WTC11 (cell line): ENCODE measurements around the gene USP43. TPM values are rescaled to one million over a fixed set of nuclear protein-coding genes. Genes with fewer than 3 reads are reported as not detected.

Source experiments
- ATAC-seq: fragments of 200-7000 bp; cut with Tn5 transposase; 2 replicates; pipeline ENCODE4 v1.10.0; 2021; ENCODE audit warnings: mild to moderate bottlenecking, moderate library complexity
- CTCF ChIA-PET: fragments of 300-600 bp; sonication (Branson Sonifier 250); formaldehyde crosslinking; loops from one replicate; lab custom pipeline; 2021; ENCODE audit warnings: antibody characterized with exemption; lab: Charles Lee
- POLR2A ChIA-PET: fragments of 350-600 bp; sonication (Branson Sonifier 250); formaldehyde crosslinking; loops from one replicate; lab custom pipeline; 2021; ENCODE audit warnings: antibody characterized with exemption; lab: Charles Lee
- DNase-seq: peaks from one replicate; pipeline ENCODE4 v3.0.0; 2021; ENCODE audit warnings: low spot score
- H3K27ac Mint-ChIP-seq: 2 replicates; pipeline ENCODE4 v1.8.0; 2021; ENCODE audit warnings: mixed read lengths
- H3K27me3 Mint-ChIP-seq: 2 replicates; pipeline ENCODE4 v1.8.0; 2021; ENCODE audit warnings: low read depth, mild to moderate bottlenecking, moderate library complexity, mixed read lengths
- H3K36me3 Mint-ChIP-seq: 2 replicates; pipeline ENCODE4 v1.8.0; 2021; ENCODE audit warnings: mixed read lengths
- H3K4me1 Mint-ChIP-seq: 2 replicates; pipeline ENCODE4 v1.8.0; 2022; ENCODE audit warnings: mixed read lengths
- H3K4me3 Mint-ChIP-seq: 2 replicates; pipeline ENCODE4 v1.8.0; 2021; ENCODE audit warnings: mild to moderate bottlenecking, moderate library complexity, mixed read lengths
- H3K9me3 Mint-ChIP-seq: 2 replicates; pipeline ENCODE4 v1.8.0; 2021; ENCODE audit warnings: mixed read lengths
- CBFB ChIP-seq: sonication (generic); formaldehyde crosslinking; IDR thresholded peaks from 2 replicates; pipeline ENCODE4 v1.8.1; 2022; ENCODE audit warnings: mild to moderate bottlenecking, low read depth, missing genetic modification reagents
- CREM ChIP-seq: sonication (generic); formaldehyde crosslinking; IDR thresholded peaks from 2 replicates; pipeline ENCODE4 v1.8.1; 2022; ENCODE audit warnings: mild to moderate bottlenecking, missing genetic modification reagents, moderate library complexity
- FOXP1 ChIP-seq: sonication (generic); formaldehyde crosslinking; IDR thresholded peaks from 2 replicates; pipeline ENCODE4 v1.8.0; 2022; ENCODE audit warnings: missing genetic modification reagents, mild to moderate bottlenecking, moderate library complexity, borderline replicate concordance
- GRHL2 ChIP-seq: fragments of 250-450 bp; sonication (Bioruptor Pico); IDR thresholded peaks from 2 replicates; pipeline ENCODE4 v1.8.0; 2022; ENCODE audit warnings: mild to moderate bottlenecking, moderate library complexity; ENCODE audit not compliant: insufficient replicate concordance, severe bottlenecking
- NFATC4 ChIP-seq: fragments of 250-450 bp; sonication (Bioruptor Pico); IDR thresholded peaks from 2 replicates; pipeline ENCODE4 v1.9.0; 2021; ENCODE audit warnings: mild to moderate bottlenecking
- NR3C1 ChIP-seq: sonication (generic); formaldehyde crosslinking; conservative IDR thresholded peaks from 2 replicates; pipeline ENCODE4 v1.8.1; 2023; ENCODE audit warnings: low read depth, mild to moderate bottlenecking, missing genetic modification reagents
- SMAD3 ChIP-seq: sonication (generic); formaldehyde crosslinking; IDR thresholded peaks from 2 replicates; pipeline ENCODE4 v1.8.0; 2022; ENCODE audit warnings: missing genetic modification reagents, mild to moderate bottlenecking, borderline replicate concordance
- SOX15 ChIP-seq: fragments of 250-450 bp; sonication (Bioruptor Pico); IDR thresholded peaks from 2 replicates; pipeline ENCODE4 v1.9.0; 2021; ENCODE audit warnings: mild to moderate bottlenecking
- ZBTB21 ChIP-seq: sonication (generic); formaldehyde crosslinking; IDR thresholded peaks from 2 replicates; pipeline ENCODE4 v1.8.1; 2023; ENCODE audit warnings: mild to moderate bottlenecking, missing genetic modification reagents, borderline replicate concordance
- ZNF423 ChIP-seq: fragments of 250-450 bp; sonication (Bioruptor Pico); IDR thresholded peaks from 2 replicates; pipeline ENCODE4 v2.1.2; 2022; ENCODE audit warnings: mild to moderate bottlenecking, moderate library complexity
- total RNA-seq: library from RNA; stranded (reverse); gene quantifications from 3 replicates; pipeline ENCODE4 v1.2.3, GENCODE V29; 2021
- TF ChIP-seq, protein P1 (sequence below): sonication (generic); formaldehyde crosslinking; IDR thresholded peaks from 2 replicates; pipeline ENCODE4 v1.8.0; 2022; ENCODE audit warnings: mild to moderate bottlenecking, missing genetic modification reagents
- TF ChIP-seq, protein P2 (sequence below): sonication (generic); formaldehyde crosslinking; IDR thresholded peaks from 2 replicates; pipeline ENCODE4 v1.8.1; 2023; ENCODE audit warnings: mild to moderate bottlenecking, missing genetic modification reagents
- TF ChIP-seq, protein P3 (sequence below): sonication (generic); formaldehyde crosslinking; IDR thresholded peaks from 2 replicates; pipeline ENCODE4 v1.8.1; 2023; ENCODE audit warnings: mild to moderate bottlenecking, moderate library complexity, missing genetic modification reagents
- TF ChIP-seq, protein P4 (sequence below): sonication (generic); formaldehyde crosslinking; IDR thresholded peaks from 2 replicates; pipeline ENCODE4 v1.8.1; 2022; ENCODE audit warnings: low read depth, mild to moderate bottlenecking, moderate library complexity, missing genetic modification reagents, borderline replicate concordance
- TF ChIP-seq, protein P5 (sequence below): sonication (generic); formaldehyde crosslinking; IDR thresholded peaks from 2 replicates; pipeline ENCODE4 v1.8.0; 2022; ENCODE audit warnings: mild to moderate bottlenecking, missing genetic modification reagents
- TF ChIP-seq, protein P6 (sequence below): sonication (generic); formaldehyde crosslinking; conservative IDR thresholded peaks from 2 replicates; pipeline ENCODE4 v1.8.1; 2022; ENCODE audit warnings: mild to moderate bottlenecking, missing genetic modification reagents
- TF ChIP-seq, protein P7 (sequence below): sonication (generic); formaldehyde crosslinking; IDR thresholded peaks from 2 replicates; pipeline ENCODE4 v1.8.0; 2022; ENCODE audit warnings: mild to moderate bottlenecking, missing genetic modification reagents
- TF ChIP-seq, protein P8 (sequence below): sonication (generic); formaldehyde crosslinking; IDR thresholded peaks from 2 replicates; pipeline ENCODE4 v1.8.1; 2022; ENCODE audit warnings: missing genetic modification reagents, borderline replicate concordance
- TF ChIP-seq, protein P9 (sequence below): fragments of 200-600 bp; IDR thresholded peaks from 2 replicates; pipeline ENCODE4 v1.8.0; 2022; ENCODE audit warnings: antibody characterized with exemption

USP43 gene
- total RNA-seq, 1 experiment from 2014 or later: 8.6 TPM

DNA sequence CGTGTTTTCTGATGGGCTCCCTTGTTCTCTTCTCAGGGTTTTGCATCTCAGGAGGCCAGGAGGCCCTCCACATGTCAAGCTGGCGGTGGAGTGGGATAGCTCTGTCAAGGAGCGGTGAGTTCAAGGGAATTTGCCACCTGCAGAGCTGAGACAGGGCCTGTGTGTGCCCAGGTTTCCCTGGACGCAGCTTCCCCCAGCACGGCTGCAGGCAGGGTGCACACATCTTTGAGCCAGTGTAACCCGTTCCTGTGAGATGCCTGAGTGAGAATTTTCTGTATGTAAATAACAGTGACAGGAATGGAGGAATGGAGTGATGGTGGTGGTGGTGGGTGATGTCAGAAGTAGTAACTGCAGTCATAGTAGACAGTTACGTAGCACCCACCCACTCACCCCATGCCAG, 54.8 kb downstream of the USP43 start (continued):
- TF ChIP-seq SOX15 (CRISPR knock-in tag): no peak
- no peak for TF ChIP-seq SMAD3 (CRISPR knock-in tag)
- TF ChIP-seq GRHL2 (CRISPR knock-in tag): no peak

DNA sequence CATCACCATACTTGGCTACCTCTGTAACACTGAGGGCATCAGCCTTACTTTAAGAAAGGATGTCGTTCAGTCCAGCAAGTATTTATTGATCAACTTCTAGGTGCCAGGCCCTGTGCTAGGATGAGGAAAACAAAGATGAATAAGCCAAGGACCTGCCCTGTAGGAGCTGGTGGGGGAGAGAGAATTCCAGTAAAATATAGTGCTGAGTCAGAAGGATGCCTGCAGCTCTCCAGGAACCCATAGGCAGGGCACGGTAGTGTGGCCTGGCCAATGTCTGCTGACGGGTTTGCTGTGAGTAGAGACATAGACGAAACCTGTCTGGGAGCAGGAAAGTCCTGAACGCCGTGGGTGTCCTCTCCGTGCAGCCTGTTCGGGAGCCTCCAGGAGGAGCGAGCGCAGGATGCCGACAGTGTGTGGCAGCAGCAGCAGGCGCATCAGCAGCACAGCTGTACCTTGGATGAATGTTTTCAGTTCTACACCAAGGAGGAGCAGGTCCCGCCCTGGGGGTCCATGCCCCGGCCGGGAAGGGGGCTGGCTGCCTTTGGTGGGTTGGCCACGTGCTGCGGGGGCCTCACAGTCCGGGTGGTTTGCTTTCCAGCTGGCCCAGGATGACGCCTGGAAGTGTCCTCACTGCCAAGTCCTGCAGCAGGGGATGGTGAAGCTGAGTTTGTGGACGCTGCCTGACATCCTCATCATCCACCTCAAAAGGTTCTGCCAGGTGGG, 55.6 kb downstream of the USP43 start:
- Mint-ChIP-seq H3K9me3 (peaks cover 3% of the 10 kb centered on the region; the same call in 1 of the 2 replicates), H3K27me3 (no peaks in the 10 kb centered on the region), H3K36me3 (peaks cover 21% of the 10 kb centered on the region), H3K27ac (no peak overlapping the region), H3K4me3 (no peak overlapping the region), H3K4me1 (no peaks in the 10 kb centered on the region)
- CTCF ChIA-PET: interaction anchor here (0.7 to 1.2 kb wide), 2 partner anchors 44 to 123 kb away, joined by 3 read pairs; no protein-coding TSS in a partner anchor
- ATAC-seq (no peak), DNase-seq (no peak)
- POLR2A ChIA-PET: interaction anchor here (0.5 kb wide), 1 partner anchor 72 kb away, joined by 3 read pairs; no protein-coding TSS in a partner anchor
- TF ChIP-seq, protein P1, sequence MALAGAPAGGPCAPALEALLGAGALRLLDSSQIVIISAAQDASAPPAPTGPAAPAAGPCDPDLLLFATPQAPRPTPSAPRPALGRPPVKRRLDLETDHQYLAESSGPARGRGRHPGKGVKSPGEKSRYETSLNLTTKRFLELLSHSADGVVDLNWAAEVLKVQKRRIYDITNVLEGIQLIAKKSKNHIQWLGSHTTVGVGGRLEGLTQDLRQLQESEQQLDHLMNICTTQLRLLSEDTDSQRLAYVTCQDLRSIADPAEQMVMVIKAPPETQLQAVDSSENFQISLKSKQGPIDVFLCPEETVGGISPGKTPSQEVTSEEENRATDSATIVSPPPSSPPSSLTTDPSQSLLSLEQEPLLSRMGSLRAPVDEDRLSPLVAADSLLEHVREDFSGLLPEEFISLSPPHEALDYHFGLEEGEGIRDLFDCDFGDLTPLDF (CRISPR knock-in tag): no peak
- TF ChIP-seq, protein P2, sequence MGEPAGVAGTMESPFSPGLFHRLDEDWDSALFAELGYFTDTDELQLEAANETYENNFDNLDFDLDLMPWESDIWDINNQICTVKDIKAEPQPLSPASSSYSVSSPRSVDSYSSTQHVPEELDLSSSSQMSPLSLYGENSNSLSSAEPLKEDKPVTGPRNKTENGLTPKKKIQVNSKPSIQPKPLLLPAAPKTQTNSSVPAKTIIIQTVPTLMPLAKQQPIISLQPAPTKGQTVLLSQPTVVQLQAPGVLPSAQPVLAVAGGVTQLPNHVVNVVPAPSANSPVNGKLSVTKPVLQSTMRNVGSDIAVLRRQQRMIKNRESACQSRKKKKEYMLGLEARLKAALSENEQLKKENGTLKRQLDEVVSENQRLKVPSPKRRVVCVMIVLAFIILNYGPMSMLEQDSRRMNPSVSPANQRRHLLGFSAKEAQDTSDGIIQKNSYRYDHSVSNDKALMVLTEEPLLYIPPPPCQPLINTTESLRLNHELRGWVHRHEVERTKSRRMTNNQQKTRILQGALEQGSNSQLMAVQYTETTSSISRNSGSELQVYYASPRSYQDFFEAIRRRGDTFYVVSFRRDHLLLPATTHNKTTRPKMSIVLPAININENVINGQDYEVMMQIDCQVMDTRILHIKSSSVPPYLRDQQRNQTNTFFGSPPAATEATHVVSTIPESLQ: no peak
- no peak for TF ChIP-seq ZNF423 (CRISPR knock-in tag)
- TF ChIP-seq, protein P3, sequence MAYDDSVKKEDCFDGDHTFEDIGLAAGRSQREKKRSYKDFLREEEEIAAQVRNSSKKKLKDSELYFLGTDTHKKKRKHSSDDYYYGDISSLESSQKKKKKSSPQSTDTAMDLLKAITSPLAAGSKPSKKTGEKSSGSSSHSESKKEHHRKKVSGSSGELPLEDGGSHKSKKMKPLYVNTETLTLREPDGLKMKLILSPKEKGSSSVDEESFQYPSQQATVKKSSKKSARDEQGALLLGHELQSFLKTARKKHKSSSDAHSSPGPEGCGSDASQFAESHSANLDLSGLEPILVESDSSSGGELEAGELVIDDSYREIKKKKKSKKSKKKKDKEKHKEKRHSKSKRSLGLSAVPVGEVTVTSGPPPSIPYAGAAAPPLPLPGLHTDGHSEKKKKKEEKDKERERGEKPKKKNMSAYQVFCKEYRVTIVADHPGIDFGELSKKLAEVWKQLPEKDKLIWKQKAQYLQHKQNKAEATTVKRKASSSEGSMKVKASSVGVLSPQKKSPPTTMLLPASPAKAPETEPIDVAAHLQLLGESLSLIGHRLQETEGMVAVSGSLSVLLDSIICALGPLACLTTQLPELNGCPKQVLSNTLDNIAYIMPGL (CRISPR knock-in tag): no peak
- TF ChIP-seq, protein P4, sequence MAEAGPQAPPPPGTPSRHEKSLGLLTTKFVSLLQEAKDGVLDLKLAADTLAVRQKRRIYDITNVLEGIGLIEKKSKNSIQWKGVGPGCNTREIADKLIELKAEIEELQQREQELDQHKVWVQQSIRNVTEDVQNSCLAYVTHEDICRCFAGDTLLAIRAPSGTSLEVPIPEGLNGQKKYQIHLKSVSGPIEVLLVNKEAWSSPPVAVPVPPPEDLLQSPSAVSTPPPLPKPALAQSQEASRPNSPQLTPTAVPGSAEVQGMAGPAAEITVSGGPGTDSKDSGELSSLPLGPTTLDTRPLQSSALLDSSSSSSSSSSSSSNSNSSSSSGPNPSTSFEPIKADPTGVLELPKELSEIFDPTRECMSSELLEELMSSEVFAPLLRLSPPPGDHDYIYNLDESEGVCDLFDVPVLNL (CRISPR knock-in tag): no peak

DNA sequence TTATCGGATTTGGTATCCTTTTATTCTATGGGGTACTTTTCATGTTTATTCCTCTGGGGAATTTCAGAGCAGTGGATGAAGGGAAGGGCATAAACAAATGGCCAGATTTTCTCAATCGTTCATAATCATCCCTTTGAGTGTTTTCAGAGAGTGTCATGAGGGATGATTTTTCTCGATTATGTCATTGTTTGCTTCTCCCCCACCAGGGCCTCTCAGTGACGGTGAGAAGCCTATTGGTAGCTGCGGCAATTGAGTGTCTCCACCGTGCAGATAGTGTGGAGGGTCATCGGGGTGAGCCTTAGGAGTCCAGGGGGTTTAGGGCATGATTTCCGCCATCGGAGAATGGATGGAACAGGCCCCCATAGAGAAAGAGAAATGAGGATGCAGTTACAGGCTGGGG, 57.2 kb downstream of the USP43 start:
- DNase-seq (no peak), ATAC-seq (no peak)
- Mint-ChIP-seq H3K4me1 (no peaks in the 10 kb centered on the region), H3K36me3 (peaks cover 11% of the 10 kb centered on the region), H3K27me3 (no peaks in the 10 kb centered on the region), H3K4me3 (no peak overlapping the region), H3K9me3 (no peaks in the 10 kb centered on the region), H3K27ac (no peak overlapping the region)
- CTCF ChIA-PET: no interaction called here
- POLR2A ChIA-PET: no interaction called here
- TF ChIP-seq NFATC4 (CRISPR knock-in tag): no peak
- TF ChIP-seq, protein P5, sequence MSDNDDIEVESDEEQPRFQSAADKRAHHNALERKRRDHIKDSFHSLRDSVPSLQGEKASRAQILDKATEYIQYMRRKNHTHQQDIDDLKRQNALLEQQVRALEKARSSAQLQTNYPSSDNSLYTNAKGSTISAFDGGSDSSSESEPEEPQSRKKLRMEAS: no peak
- TF ChIP-seq, protein P6, sequence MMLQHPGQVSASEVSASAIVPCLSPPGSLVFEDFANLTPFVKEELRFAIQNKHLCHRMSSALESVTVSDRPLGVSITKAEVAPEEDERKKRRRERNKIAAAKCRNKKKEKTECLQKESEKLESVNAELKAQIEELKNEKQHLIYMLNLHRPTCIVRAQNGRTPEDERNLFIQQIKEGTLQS (CRISPR knock-in tag): no peak
- TF ChIP-seq, protein P7, sequence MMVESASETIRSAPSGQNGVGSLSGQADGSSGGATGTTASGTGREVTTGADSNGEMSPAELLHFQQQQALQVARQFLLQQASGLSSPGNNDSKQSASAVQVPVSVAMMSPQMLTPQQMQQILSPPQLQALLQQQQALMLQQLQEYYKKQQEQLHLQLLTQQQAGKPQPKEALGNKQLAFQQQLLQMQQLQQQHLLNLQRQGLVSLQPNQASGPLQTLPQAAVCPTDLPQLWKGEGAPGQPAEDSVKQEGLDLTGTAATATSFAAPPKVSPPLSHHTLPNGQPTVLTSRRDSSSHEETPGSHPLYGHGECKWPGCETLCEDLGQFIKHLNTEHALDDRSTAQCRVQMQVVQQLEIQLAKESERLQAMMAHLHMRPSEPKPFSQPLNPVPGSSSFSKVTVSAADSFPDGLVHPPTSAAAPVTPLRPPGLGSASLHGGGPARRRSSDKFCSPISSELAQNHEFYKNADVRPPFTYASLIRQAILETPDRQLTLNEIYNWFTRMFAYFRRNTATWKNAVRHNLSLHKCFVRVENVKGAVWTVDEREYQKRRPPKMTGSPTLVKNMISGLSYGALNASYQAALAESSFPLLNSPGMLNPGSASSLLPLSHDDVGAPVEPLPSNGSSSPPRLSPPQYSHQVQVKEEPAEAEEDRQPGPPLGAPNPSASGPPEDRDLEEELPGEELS (CRISPR knock-in tag): no peak
- TF ChIP-seq, protein P8, sequence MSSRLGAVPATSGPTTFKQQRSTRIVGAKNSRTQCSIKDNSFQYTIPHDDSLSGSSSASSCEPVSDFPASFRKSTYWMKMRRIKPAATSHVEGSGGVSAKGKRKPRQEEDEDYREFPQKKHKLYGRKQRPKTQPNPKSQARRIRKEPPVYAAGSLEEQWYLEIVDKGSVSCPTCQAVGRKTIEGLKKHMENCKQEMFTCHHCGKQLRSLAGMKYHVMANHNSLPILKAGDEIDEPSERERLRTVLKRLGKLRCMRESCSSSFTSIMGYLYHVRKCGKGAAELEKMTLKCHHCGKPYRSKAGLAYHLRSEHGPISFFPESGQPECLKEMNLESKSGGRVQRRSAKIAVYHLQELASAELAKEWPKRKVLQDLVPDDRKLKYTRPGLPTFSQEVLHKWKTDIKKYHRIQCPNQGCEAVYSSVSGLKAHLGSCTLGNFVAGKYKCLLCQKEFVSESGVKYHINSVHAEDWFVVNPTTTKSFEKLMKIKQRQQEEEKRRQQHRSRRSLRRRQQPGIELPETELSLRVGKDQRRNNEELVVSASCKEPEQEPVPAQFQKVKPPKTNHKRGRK: no peak
- TF ChIP-seq CBFB (CRISPR knock-in tag): no peak
- TF ChIP-seq FOXP1 (CRISPR knock-in tag): no peak
- no peak for TF ChIP-seq ZBTB21 (CRISPR knock-in tag)
- TF ChIP-seq, protein P9, sequence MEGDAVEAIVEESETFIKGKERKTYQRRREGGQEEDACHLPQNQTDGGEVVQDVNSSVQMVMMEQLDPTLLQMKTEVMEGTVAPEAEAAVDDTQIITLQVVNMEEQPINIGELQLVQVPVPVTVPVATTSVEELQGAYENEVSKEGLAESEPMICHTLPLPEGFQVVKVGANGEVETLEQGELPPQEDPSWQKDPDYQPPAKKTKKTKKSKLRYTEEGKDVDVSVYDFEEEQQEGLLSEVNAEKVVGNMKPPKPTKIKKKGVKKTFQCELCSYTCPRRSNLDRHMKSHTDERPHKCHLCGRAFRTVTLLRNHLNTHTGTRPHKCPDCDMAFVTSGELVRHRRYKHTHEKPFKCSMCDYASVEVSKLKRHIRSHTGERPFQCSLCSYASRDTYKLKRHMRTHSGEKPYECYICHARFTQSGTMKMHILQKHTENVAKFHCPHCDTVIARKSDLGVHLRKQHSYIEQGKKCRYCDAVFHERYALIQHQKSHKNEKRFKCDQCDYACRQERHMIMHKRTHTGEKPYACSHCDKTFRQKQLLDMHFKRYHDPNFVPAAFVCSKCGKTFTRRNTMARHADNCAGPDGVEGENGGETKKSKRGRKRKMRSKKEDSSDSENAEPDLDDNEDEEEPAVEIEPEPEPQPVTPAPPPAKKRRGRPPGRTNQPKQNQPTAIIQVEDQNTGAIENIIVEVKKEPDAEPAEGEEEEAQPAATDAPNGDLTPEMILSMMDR: no peak
- TF ChIP-seq NR3C1 (CRISPR knock-in tag): no peak
- no peak for TF ChIP-seq CREM (CRISPR knock-in tag)
